ENCODE measurements around the gene GBX2. TPM values are rescaled to one million over a fixed set of nuclear protein-coding genes. Genes with fewer than 3 reads are reported as not detected.
A peak's percentile ranks its signal among the peaks of the same experiment; 100 is the strongest.

GBX2 gene
- total RNA-seq, 1 donor from 2014 or later: not detected

- intact Hi-C loops (cut with DNase I): no loop called here
- Histone ChIP-seq H3K27me3 (no peaks in the 10 kb centered on the region), H3K27ac (no peak overlapping the region), H3K36me3 (peaks cover 13% of the 10 kb centered on the region), H3K4me3 (no peak overlapping the region), H3K4me1 (peaks cover 4% of the 10 kb centered on the region), H3K9me3 (no peaks in the 10 kb centered on the region)
- ATAC-seq (no peak), DNase-seq (no peak)
- no peak for TF ChIP-seq CTCF (IDR thresholded peaks at IDR 0.05)
These were observed 46.6 kb downstream of the GBX2 start for GRCh38 chr2:236121546-236121945.

DNA sequence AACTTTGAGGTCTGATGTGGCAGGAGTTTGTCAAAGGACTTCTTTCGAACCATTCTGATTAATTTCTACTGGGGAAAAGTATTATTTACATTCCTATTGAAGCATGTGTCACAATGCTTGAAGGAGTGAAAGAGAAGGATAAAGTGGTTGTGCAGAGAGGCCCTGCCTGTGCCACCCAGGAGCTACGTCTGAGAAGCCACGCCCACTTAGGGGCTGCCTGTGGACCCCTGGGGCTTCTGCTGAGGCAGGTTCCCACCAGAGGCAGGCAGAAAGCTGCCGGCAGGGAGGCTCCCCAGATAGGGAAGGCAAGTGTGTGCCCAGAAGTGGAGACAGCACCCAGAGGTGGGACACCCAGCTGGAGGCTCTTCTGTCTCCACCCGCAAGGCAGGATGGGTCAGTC is 47.4 kb downstream of the GBX2 start:
- Histone ChIP-seq H3K9me3 (no peaks in the 10 kb centered on the region), H3K27me3 (no peaks in the 10 kb centered on the region), H3K4me1 (peaks cover 4% of the 10 kb centered on the region), H3K36me3 (peaks cover 13% of the 10 kb centered on the region), H3K4me3 (no peak overlapping the region), H3K27ac (no peak overlapping the region)
- no peak for ATAC-seq
- DNase-seq: no peak
- TF ChIP-seq CTCF (IDR thresholded peaks at IDR 0.05): no peak
- intact Hi-C loops (cut with DNase I): no loop called here

DNA sequence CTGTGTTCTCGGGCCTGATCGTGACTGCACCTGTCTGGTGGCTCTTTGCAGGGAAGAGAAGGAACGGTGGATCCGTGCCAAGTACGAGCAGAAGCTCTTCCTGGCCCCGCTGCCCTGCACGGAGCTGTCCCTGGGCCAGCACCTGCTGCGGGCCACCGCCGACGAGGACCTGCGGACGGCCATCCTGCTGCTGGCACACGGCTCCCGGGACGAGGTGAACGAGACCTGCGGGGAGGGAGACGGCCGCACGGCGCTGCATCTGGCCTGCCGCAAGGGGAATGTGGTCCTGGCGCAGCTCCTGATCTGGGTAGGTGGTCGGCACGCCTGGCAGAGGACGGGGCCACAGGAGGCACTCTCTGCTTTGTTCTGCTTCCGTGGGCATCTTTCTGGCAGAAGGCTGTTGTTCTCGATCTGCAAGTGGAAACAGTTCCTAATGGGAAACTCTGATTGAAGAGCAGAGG is 48.0 kb downstream of the GBX2 start:
- H3K27ac ChIP-seq: no peak overlapping the region
- DNase-seq: no peak
- H3K36me3 ChIP-seq: peaks cover 13% of the 10 kb centered on the region
- H3K4me3 ChIP-seq: no peak overlapping the region
- H3K9me3 ChIP-seq: no peaks in the 10 kb centered on the region
- no peaks in the 10 kb centered on the region for H3K27me3 ChIP-seq
- intact Hi-C loops (cut with DNase I): no loop called here
- no peak for ATAC-seq
- no peak for TF ChIP-seq CTCF (IDR thresholded peaks at IDR 0.05)
- H3K4me1 ChIP-seq: peaks cover 4% of the 10 kb centered on the region

GRCh38 chr2:236119476-236119875 is 48.7 kb downstream of the GBX2 start:
- Histone ChIP-seq H3K4me1 (peaks cover 4% of the 10 kb centered on the region), H3K9me3 (no peaks in the 10 kb centered on the region), H3K4me3 (no peak overlapping the region), H3K27ac (no peak overlapping the region), H3K27me3 (no peaks in the 10 kb centered on the region), H3K36me3 (peaks cover 8% of the 10 kb centered on the region)
- TF ChIP-seq CTCF (IDR thresholded peaks at IDR 0.05): no peak
- ATAC-seq (no peak), DNase-seq (no peak)
- intact Hi-C loops (cut with DNase I): no loop called here

DNA sequence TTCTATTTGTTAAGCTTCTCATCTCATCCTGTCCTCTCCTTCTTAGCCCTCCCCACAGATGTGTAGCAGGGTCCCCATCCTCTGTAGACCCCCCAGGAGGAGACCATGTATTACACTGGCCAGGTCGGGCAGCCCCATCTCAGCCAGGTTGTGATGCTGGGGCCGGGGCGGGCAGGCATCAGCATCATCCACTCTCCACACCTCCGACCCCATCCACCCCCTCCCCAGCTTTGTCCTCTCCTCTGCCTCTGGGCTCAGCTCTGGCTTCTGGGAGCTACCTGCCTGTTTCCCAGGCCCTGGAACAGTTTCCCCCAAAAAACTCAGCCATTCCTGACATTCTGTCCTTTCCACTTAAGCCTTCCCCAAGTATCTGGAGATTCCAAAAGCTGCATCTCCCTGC is 49.2 kb downstream of the GBX2 start:
- H3K9me3 ChIP-seq: no peaks in the 10 kb centered on the region
- no peak for DNase-seq
- H3K36me3 ChIP-seq: peaks cover 3% of the 10 kb centered on the region
- H3K27me3 ChIP-seq: no peaks in the 10 kb centered on the region
- H3K4me3 ChIP-seq: no peak overlapping the region
- no peak for ATAC-seq
- TF ChIP-seq CTCF (IDR thresholded peaks at IDR 0.05): no peak
- H3K27ac ChIP-seq: no peak overlapping the region
- intact Hi-C loops (cut with DNase I): no loop called here
- peaks cover 4% of the 10 kb centered on the region for H3K4me1 ChIP-seq

DNA sequence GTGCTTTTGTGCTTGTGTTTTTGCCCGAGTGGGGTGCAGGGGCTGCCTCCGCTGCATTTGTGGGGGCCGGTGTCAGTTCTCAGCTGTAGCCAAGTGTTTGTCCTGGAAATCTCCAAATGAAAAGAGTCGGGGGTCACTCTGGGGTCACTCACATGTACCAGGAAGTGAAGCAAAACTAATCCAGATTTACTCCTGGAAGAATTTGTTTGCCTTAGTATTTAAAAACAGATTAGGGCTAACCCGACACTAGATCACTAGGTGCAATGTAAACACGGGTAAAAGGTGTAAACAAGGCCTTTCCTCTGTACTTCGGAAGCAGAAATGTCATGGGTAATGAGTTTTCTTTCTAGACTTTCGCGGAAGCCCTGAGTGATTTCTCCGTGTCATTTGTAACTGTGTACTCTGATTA is 50.3 kb downstream of the GBX2 start:
- Histone ChIP-seq H3K9me3 (no peaks in the 10 kb centered on the region), H3K27me3 (no peaks in the 10 kb centered on the region), H3K36me3 (no peaks in the 10 kb centered on the region), H3K27ac (no peak overlapping the region), H3K4me1 (peaks cover 4% of the 10 kb centered on the region), H3K4me3 (no peak overlapping the region)
- intact Hi-C loops (cut with DNase I): no loop called here
- TF ChIP-seq CTCF (IDR thresholded peaks at IDR 0.05): no peak
- ATAC-seq (no peak), DNase-seq (peak; percentile 4)
